Suprapubic skin (tissue), 4 donors: ENCODE data around the gene FAAP100.

Experiments
- CTCF ChIP-seq, 2 donors: fragments of 200-600 bp in 1 of 2; fragments of 450-650 bp in 1 of 2; sonication (generic) in 1 of 2; IDR thresholded peaks; one replicate each; pipeline ENCODE4 v1.5.1; 2016 to 2019; ENCODE audit warnings: antibody characterized with exemption in 2 of 2, mild to moderate bottlenecking in 1 of 2, moderate library complexity in 1 of 2
- EP300 ChIP-seq: sonication (generic); formaldehyde crosslinking; IDR thresholded peaks from one replicate; pipeline ENCODE4 v1.6.1; 2017; ENCODE audit warnings: antibody characterized with exemption
- POLR2A ChIP-seq, 2 donors: fragments of 450-650 bp; IDR thresholded peaks; one replicate each; pipeline ENCODE4 v1.6.1; 2017; ENCODE audit warnings: antibody characterized with exemption in 2 of 2, mild to moderate bottlenecking in 2 of 2, moderate library complexity in 2 of 2
- POLR2AphosphoS5 ChIP-seq, 3 donors: sonication (generic); formaldehyde crosslinking; IDR thresholded peaks; one replicate each; pipeline ENCODE4 v1.6.1; 2017; ENCODE audit warnings: antibody characterized with exemption in 3 of 3

DNA sequence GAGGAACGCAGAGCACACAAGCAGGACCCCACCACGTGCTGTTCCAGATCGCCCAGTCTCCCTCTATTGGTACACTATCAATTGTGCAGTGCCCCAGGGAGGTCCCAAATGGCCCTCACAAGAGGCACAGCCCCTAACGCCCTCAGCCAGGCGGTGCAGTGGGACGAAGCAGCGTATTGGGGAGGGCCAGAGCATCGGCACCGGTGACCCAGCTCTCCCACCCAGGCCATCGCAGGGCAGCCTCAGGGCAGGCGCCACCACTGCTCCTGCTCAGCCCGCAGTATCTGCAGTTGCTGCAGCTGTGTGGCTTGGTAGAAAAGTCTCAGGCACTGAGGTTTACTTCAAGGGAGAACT lies 5.9 kb upstream of the FAAP100 start:
- TF ChIP-seq CTCF (IDR thresholded peaks at IDR 0.05), result no peak
- no peak for TF ChIP-seq POLR2AphosphoS5 (IDR thresholded peaks at IDR 0.05)
- TF ChIP-seq EP300, result no peak
- no peak for TF ChIP-seq POLR2A (IDR thresholded peaks at IDR 0.05)
